NCI-H345 treated with DMSO at 0.1 percent for 48 hours (cell line): ENCODE results near the gene DHX8.
A peak's percentile ranks its signal among the peaks of the same experiment; 100 is the strongest.

ENCODE experiments used
- DNase-seq: peaks from one replicate; lab custom pipeline; 2025; ENCODE audit not compliant: unreplicated experiment; lab: John Stamatoyannopoulos, UW

DHX8 gene

GRCh38 chr17:43546319-43547188 lies 62.8 kb downstream of the DHX8 start, which contains the start of gene ETV4:
Gene ETV4 (minus strand): TSS chr17:43546340. CDS start chr17:43545617, 723 bp downstream.
- DNase-seq = peak; percentile 60

GRCh38 chr17:43547189-43547550 lies 63.4 kb downstream of the DHX8 start:
- DNase-seq = no peak

- no peak for DNase-seq
Observed at GRCh38 chr17:43547659-43548256, 64.0 kb downstream of the DHX8 start.

- no peak for DNase-seq
Observed at GRCh38 chr17:43548689-43549379, 65.1 kb downstream of the DHX8 start.

- no peak for DNase-seq
Observed at GRCh38 chr17:43549496-43549895, 65.7 kb downstream of the DHX8 start.

- no peak for DNase-seq
Observed at GRCh38 chr17:43550754-43551153, 67.0 kb downstream of the DHX8 start.

GRCh38 chr17:43552229-43552837 lies 68.6 kb downstream of the DHX8 start:
- DNase-seq = no peak

- no peak for DNase-seq
Observed at GRCh38 chr17:43553573-43553972, 69.8 kb downstream of the DHX8 start.

- DNase-seq = no peak
Observed at GRCh38 chr17:43554857-43555256, 71.1 kb downstream of the DHX8 start.

- DNase-seq = no peak
Observed at GRCh38 chr17:43556292-43556691, 72.5 kb downstream of the DHX8 start.

- DNase-seq = no peak
Observed at GRCh38 chr17:43558805-43559160, 75.0 kb downstream of the DHX8 start.

- DNase-seq = no peak
Observed at GRCh38 chr17:43559161-43559816, 75.5 kb downstream of the DHX8 start.

- DNase-seq = no peak
Observed at GRCh38 chr17:43560461-43561427, 77.0 kb downstream of the DHX8 start.

GRCh38 chr17:43562679-43563599 lies 79.2 kb downstream of the DHX8 start:
- no peak for DNase-seq

- DNase-seq = no peak
Observed at GRCh38 chr17:43563600-43564594, 80.1 kb downstream of the DHX8 start.

- no peak for DNase-seq
Observed at GRCh38 chr17:43568506-43569082, 84.8 kb downstream of the DHX8 start.

GRCh38 chr17:43570518-43570928 lies 86.7 kb downstream of the DHX8 start:
- DNase-seq = no peak
